Testis (tissue), 3 donors: Measurements from ENCODE around the gene P2RY1. TPM values are rescaled to one million over a fixed set of nuclear protein-coding genes. Genes with fewer than 3 reads are reported as not detected.
"Not testable (repeated sequence)": the region's sequence is repeated elsewhere in the genome, so short reads cannot be mapped to it uniquely, and the experiment has no call there.

Source experiments
- DNase-seq: peaks from one replicate; pipeline ENCODE4 v3.0.0-alpha.2; 2019
- H3K27ac ChIP-seq, 2 donors: fragments of 200-600 bp; sonication (generic); one replicate each; pipeline ENCODE4 v1.5.1; 2019
- H3K27me3 ChIP-seq: fragments of 200-600 bp; sonication (generic); one replicate; pipeline ENCODE4 v1.5.1; 2019
- H3K36me3 ChIP-seq: fragments of 200-600 bp; sonication (generic); one replicate; pipeline ENCODE4 v1.5.1; 2017; ENCODE audit warnings: low read depth; ENCODE audit errors: missing control alignments
- H3K4me1 ChIP-seq: fragments of 200-600 bp; sonication (generic); one replicate; pipeline ENCODE4 v1.5.1; 2019
- H3K4me3 ChIP-seq, 2 donors: fragments of 200-600 bp; sonication (generic); one replicate each; pipeline ENCODE4 v1.5.1; 2017 to 2019
- H3K9me3 ChIP-seq: fragments of 200-600 bp; sonication (generic); one replicate; pipeline ENCODE4 v1.5.1; 2017
- CTCF ChIP-seq, 3 experiments: fragments of 450-650 bp in 2 of 3; fragments of 200-600 bp in 1 of 3; sonication (generic) in 1 of 3; IDR thresholded peaks; one replicate each; pipeline ENCODE4 v1.5.1; 2016 to 2019; ENCODE audit warnings: antibody characterized with exemption in 3 of 3, mild to moderate bottlenecking in 2 of 3, moderate library complexity in 1 of 3
- POLR2A ChIP-seq: fragments of 450-650 bp; IDR thresholded peaks from one replicate; pipeline ENCODE4 v1.6.1; 2017; ENCODE audit warnings: antibody characterized with exemption, mild to moderate bottlenecking, moderate library complexity
- WGBS, 2 donors: methylation state at CpG; one replicate each; pipeline ENCODE4 v1.1.5; 2018; 5-methylcytosine and 5-hydroxymethylcytosine counted together
- intact Hi-C: fragments of 100-400 bp; cut with DNase I; formaldehyde crosslinking; loops from one replicate; pipeline ENCODE4 v1.15.1; 2023; ENCODE audit warnings: low total_unique reads
- polyA plus RNA-seq: library from polyadenylated mRNA; stranded (reverse); fragments of 350-450 nt; fragmentation: Illumina TruSeq; extraction: RNeasy Lipid Tissue Mini Kit (QIAGEN cat#74804); gene quantifications from one replicate; pipeline ENCODE4 v1.2.3, GENCODE V29; 2014; ENCODE audit warnings: low read depth, low replicate concordance; ENCODE audit not compliant: insufficient read depth
- total RNA-seq, 2 donors: library from RNA; depleted of rRNA; stranded (reverse); fragments of >200 nt; gene quantifications; one replicate each; pipeline ENCODE4 v1.2.3, GENCODE V29; 2016

The P2RY1 gene
- total and polyA plus RNA-seq, 3 donors from 2014 or later, result 2.0 to 8.2 (median 6.4) TPM

- no peaks in the 10 kb centered on the region for H3K4me1 ChIP-seq
- no peaks in the 10 kb centered on the region for H3K36me3 ChIP-seq
- TF ChIP-seq POLR2A (no peak), CTCF (IDR thresholded peaks at IDR 0.05) (no peak)
- intact Hi-C loops, result no loop called here
- WGBS, 2 donors, result 58 to 65% methylated on average over 4 of the region's 4 CpGs
- no peaks in the 10 kb centered on the region for H3K27me3 ChIP-seq
- peak overlapping the region in 1 of 2 donors; percentile 18 for H3K27ac ChIP-seq
- peak; percentile 42 for DNase-seq
- no peak overlapping the region for H3K4me3 ChIP-seq
- no peaks in the 10 kb centered on the region for H3K9me3 ChIP-seq
These were observed 23.4 kb downstream of the P2RY1 start for GRCh38 chr3:152858170-152858800.

GRCh38 chr3:152860736-152861135, 25.8 kb downstream of the P2RY1 start:
- H3K27ac ChIP-seq, result no peak overlapping the region
- no peaks in the 10 kb centered on the region for H3K36me3 ChIP-seq
- WGBS, 2 donors, result 88 to 97% methylated on average over 1 of the region's 1 CpG
- intact Hi-C loops, result no loop called here
- H3K4me1 ChIP-seq, result no peaks in the 10 kb centered on the region
- DNase-seq, result no peak
- no peaks in the 10 kb centered on the region for H3K9me3 ChIP-seq
- no peaks in the 10 kb centered on the region for H3K27me3 ChIP-seq
- TF ChIP-seq CTCF (IDR thresholded peaks at IDR 0.05) (no peak), POLR2A (no peak)
- no peak overlapping the region for H3K4me3 ChIP-seq

GRCh38 chr3:152865668-152866245, 30.8 kb downstream of the P2RY1 start:
- TF ChIP-seq POLR2A, result no peak
- no peak for TF ChIP-seq CTCF (IDR thresholded peaks at IDR 0.05)
- H3K27me3 ChIP-seq, result no peaks in the 10 kb centered on the region
- no peaks in the 10 kb centered on the region for H3K36me3 ChIP-seq
- H3K27ac ChIP-seq, result no peak overlapping the region
- no peak for DNase-seq
- no peaks in the 10 kb centered on the region for H3K9me3 ChIP-seq
- no peak overlapping the region for H3K4me3 ChIP-seq
- no peaks in the 10 kb centered on the region for H3K4me1 ChIP-seq
- intact Hi-C loops, result no loop called here

GRCh38 chr3:152870027-152870426, 35.1 kb downstream of the P2RY1 start:
- H3K9me3 ChIP-seq, result no peaks in the 10 kb centered on the region
- DNase-seq, result no peak
- TF ChIP-seq CTCF (IDR thresholded peaks at IDR 0.05), result no peak
- no peak for TF ChIP-seq POLR2A
- no peak overlapping the region for H3K27ac ChIP-seq
- no peak overlapping the region for H3K4me3 ChIP-seq
- intact Hi-C loops, result no loop called here
- no peaks in the 10 kb centered on the region for H3K36me3 ChIP-seq
- H3K27me3 ChIP-seq, result no peaks in the 10 kb centered on the region
- H3K4me1 ChIP-seq, result no peaks in the 10 kb centered on the region
- 87 to 90% methylated on average over 5 of the region's 5 CpGs for WGBS, 2 donors

GRCh38 chr3:152873314-152873713, 38.4 kb downstream of the P2RY1 start:
- DNase-seq, H3K27me3 ChIP-seq, H3K27ac ChIP-seq, intact Hi-C loops, H3K9me3 ChIP-seq, H3K4me1 ChIP-seq, H3K4me3 ChIP-seq, H3K36me3 ChIP-seq: not testable (repeated sequence)
